Glutamatergic neuron (in vitro differentiated cells): ENCODE results near the gene PDE4A. TPM values are rescaled to one million over a fixed set of nuclear protein-coding genes. Genes with fewer than 3 reads are reported as not detected.

Experiments
- DNase-seq: peaks from one replicate; pipeline ENCODE4 v3.0.0; 2022
- H3K27ac Mint-ChIP-seq: one replicate; pipeline ENCODE4 v1.8.0; 2020; ENCODE audit warnings: mild to moderate bottlenecking, mixed read lengths, inconsistent platforms; ENCODE audit not compliant: unreplicated experiment
- H3K27me3 Mint-ChIP-seq: one replicate; pipeline ENCODE4 v1.8.0; 2020; ENCODE audit warnings: mild to moderate bottlenecking, moderate library complexity, mixed read lengths, inconsistent platforms; ENCODE audit not compliant: unreplicated experiment
- H3K36me3 Mint-ChIP-seq: one replicate; pipeline ENCODE4 v1.8.0; 2020; ENCODE audit warnings: mild to moderate bottlenecking, mixed read lengths, inconsistent platforms; ENCODE audit not compliant: unreplicated experiment
- H3K4me1 Mint-ChIP-seq: one replicate; pipeline ENCODE4 v1.8.0; 2020; ENCODE audit warnings: mild to moderate bottlenecking, low read depth, mixed read lengths, inconsistent platforms; ENCODE audit not compliant: unreplicated experiment
- H3K4me3 Mint-ChIP-seq: one replicate; pipeline ENCODE4 v1.8.0; 2020; ENCODE audit warnings: mild to moderate bottlenecking, mixed read lengths, inconsistent platforms; ENCODE audit not compliant: unreplicated experiment
- H3K9me3 Mint-ChIP-seq: one replicate; pipeline ENCODE4 v1.8.0; 2020; ENCODE audit warnings: mild to moderate bottlenecking, moderate library complexity, mixed read lengths, inconsistent platforms; ENCODE audit not compliant: unreplicated experiment
- CTCF ChIP-seq: fragments of 200-600 bp; sonication (generic); IDR thresholded peaks from one replicate; pipeline ENCODE4 v1.5.0; 2021; ENCODE audit not compliant: partially characterized antibody, unreplicated experiment
- total RNA-seq: library from RNA; stranded (reverse); fragmentation: NEBNext Ultra II Directional; extraction: Animal tissue kit (Norgen Biotek cat#: 25700); gene quantifications from one replicate; pipeline ENCODE4 v1.2.1, GENCODE V29; 2021; ENCODE audit not compliant: unreplicated experiment

PDE4A gene
- total RNA-seq, 1 donor from 2014 or later = 5.7 TPM

GRCh38 chr19:10419646-10420443 lies 493 bp upstream of the PDE4A start:
- Mint-ChIP-seq H3K36me3 (no peaks in the 10 kb centered on the region), H3K27ac (peak overlapping the region; percentile 72), H3K27me3 (peaks cover 33% of the 10 kb centered on the region), H3K4me3 (peak overlapping the region; percentile 96), H3K9me3 (peaks cover 17% of the 10 kb centered on the region), H3K4me1 (peaks cover 25% of the 10 kb centered on the region)
- peak; percentile 75 for DNase-seq
- no peak for TF ChIP-seq CTCF

GRCh38 chr19:10421240-10422045 lies 1.1 kb downstream of the PDE4A start:
- Mint-ChIP-seq H3K4me1 (peaks cover 22% of the 10 kb centered on the region), H3K27me3 (peaks cover 30% of the 10 kb centered on the region), H3K9me3 (peaks cover 14% of the 10 kb centered on the region), H3K36me3 (no peaks in the 10 kb centered on the region), H3K27ac (peak overlapping the region; percentile 22), H3K4me3 (peak overlapping the region; percentile 90)
- peak; percentile 40 for TF ChIP-seq CTCF
- no peak for DNase-seq

DNA sequence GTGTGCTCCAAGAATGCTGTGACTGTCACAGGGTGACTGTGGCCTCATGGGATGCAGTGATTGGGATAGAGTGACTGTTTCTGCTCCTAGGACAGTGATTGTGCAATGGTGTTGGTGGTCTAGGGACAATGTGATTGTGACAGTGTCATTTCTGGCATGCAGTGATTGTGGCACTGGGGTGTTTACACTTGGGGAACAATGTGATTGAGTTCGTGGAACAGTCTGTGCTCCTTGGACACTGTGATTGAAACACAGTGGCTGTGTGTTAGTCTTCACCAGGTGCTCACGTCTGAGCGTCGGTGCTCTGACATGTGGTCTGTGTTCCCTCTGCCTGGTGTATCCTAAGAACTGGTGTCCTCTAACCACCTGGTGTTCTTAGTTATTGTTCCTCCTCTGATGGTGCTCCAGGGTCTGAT lies 1.7 kb downstream of the PDE4A start:
- DNase-seq = no peak
- Mint-ChIP-seq H3K4me3 (peak overlapping the region; percentile 90), H3K27me3 (peaks cover 30% of the 10 kb centered on the region), H3K9me3 (peaks cover 12% of the 10 kb centered on the region), H3K36me3 (no peaks in the 10 kb centered on the region), H3K27ac (peak overlapping the region; percentile 22), H3K4me1 (peaks cover 22% of the 10 kb centered on the region)
- TF ChIP-seq CTCF = no peak

- no peaks in the 10 kb centered on the region for H3K36me3 Mint-ChIP-seq
These were observed 2.5 kb downstream of the PDE4A start for GRCh38 chr19:10422846-10423245.

More at GRCh38 chr19:10422846-10423245, 2.5 kb downstream of the PDE4A start:
- DNase-seq = no peak
- Mint-ChIP-seq H3K4me3 (no peak overlapping the region), H3K27ac (no peak overlapping the region), H3K27me3 (peaks cover 32% of the 10 kb centered on the region), H3K9me3 (peaks cover 10% of the 10 kb centered on the region), H3K4me1 (peaks cover 22% of the 10 kb centered on the region)
- no peak for TF ChIP-seq CTCF
